ENCODE measurements around the gene ACSS3. TPM values are rescaled to one million over a fixed set of nuclear protein-coding genes. Genes with fewer than 3 reads are reported as not detected.

ACSS3 gene
- 6.9 and 10.1 TPM in 2 replicates for total RNA-seq

GRCh38 chr12:81077686-81078441 lies at the start of gene ACSS3:
Gene ACSS3, plus strand, starts transcription at chr12:81078079. Its CDS starts 42 bp downstream, at chr12:81078121.

Other genes with a start within 250 kb of the ACSS3 start
- 7.5 and 15.6 TPM in 2 replicates for gene LIN7A, start 140.1 kb upstream of the ACSS3 start, total RNA-seq